Middle frontal gyrus (tissue), 1 donor: ENCODE measurements around the gene CD207.
"Not testable (repeated sequence)": the region's sequence is repeated elsewhere in the genome, so short reads cannot be mapped to it uniquely, and the experiment has no call there.

Experiments
- DNase-seq: peaks from one replicate; pipeline ENCODE4 v3.0.0-alpha.2; 2015; ENCODE audit warnings: low spot score; ENCODE audit errors: extremely low spot score

Gene CD207

GRCh38 chr2:70835643-70836042, at the start of gene CD207:
CD207 (minus strand) TSS chr2:70835816; CDS start chr2:70835776, 40 bp downstream.
- DNase-seq: no peak

GRCh38 chr2:70878543-70878942, 42.9 kb upstream of the CD207 start:
- not testable (repeated sequence) for DNase-seq

- not testable (repeated sequence) for DNase-seq
These were observed 40.5 kb upstream of the CD207 start for GRCh38 chr2:70876138-70876537.

- no peak for DNase-seq
These were observed 37.9 kb upstream of the CD207 start for GRCh38 chr2:70873541-70873940.

GRCh38 chr2:70871398-70872211, 36.0 kb upstream of the CD207 start:
- DNase-seq: peak; percentile 18

- DNase-seq: no peak
These were observed 35.2 kb upstream of the CD207 start for GRCh38 chr2:70870790-70871189.

- no peak for DNase-seq
These were observed 33.4 kb upstream of the CD207 start for GRCh38 chr2:70868970-70869369.

- peak; percentile 56 for DNase-seq
These were observed 26.4 kb upstream of the CD207 start for GRCh38 chr2:70861777-70862625.

GRCh38 chr2:70855667-70856066, 20.1 kb upstream of the CD207 start:
- no peak for DNase-seq

GRCh38 chr2:70854411-70854810, 18.8 kb upstream of the CD207 start:
- no peak for DNase-seq

- DNase-seq: no peak
These were observed 17.2 kb upstream of the CD207 start for GRCh38 chr2:70852824-70853223.

GRCh38 chr2:70851704-70852103, 16.1 kb upstream of the CD207 start:
- no peak for DNase-seq

GRCh38 chr2:70850925-70851324, 15.3 kb upstream of the CD207 start:
- DNase-seq: no peak

- DNase-seq: no peak
These were observed 6.8 kb upstream of the CD207 start for GRCh38 chr2:70842401-70842800.

GRCh38 chr2:70837980-70838925, 2.6 kb upstream of the CD207 start:
- no peak for DNase-seq

- DNase-seq: no peak
These were observed 735 bp downstream of the CD207 start for GRCh38 chr2:70834881-70835280.

- no peak for DNase-seq
These were observed 1.5 kb downstream of the CD207 start for GRCh38 chr2:70834106-70834505.

GRCh38 chr2:70833246-70833645, 2.4 kb downstream of the CD207 start:
- no peak for DNase-seq

GRCh38 chr2:70832386-70832785, 3.2 kb downstream of the CD207 start:
- no peak for DNase-seq

GRCh38 chr2:70831861-70832260, 3.8 kb downstream of the CD207 start:
- DNase-seq: no peak

- DNase-seq: no peak
These were observed 5.2 kb downstream of the CD207 start for GRCh38 chr2:70830366-70830765.
